Fibroblast of upper back skin (primary cell): Measurements from ENCODE around the gene CDC20.
A peak's percentile ranks its signal among the peaks of the same experiment; 100 is the strongest.

Experiments
- DNase-seq: peaks from one replicate; pipeline ENCODE4 v3.0.0-alpha.2; 2013

Gene CDC20

DNA sequence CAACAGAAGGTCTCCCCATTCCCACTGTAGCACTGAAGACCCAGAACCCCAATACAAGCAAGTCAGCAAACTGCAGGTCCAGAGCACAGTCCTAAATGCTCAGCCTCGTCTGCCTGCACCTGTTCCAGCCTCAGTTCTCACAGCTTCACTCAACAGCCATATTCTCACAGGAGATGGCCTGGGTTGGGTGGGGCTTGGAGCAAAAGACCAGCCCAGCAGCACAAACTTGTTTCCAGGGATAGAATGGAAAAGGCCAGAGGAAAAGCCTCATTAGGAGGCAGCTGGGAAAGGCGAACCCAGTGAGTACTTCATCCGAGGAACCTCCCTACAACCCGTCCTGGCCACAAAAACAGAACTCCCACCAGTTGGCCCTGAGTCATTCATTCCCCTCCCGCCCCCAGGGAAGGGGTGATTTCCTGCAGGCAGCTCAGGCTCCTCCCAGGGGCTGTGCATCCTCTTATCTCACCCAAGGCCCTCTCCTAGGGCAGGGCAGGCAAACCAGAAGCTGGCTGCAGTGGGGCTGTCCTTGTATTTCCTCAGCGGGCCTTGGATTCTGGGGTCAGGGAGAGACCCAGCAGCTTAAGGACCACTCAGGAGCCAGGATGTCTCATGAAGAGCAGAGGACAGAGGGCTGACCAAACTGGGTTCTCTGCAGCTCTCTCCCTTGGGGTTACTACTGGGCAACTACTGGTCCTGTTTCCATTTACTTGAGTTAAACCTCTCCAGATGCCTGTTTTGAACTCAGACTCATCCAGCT is 28.6 kb upstream of the CDC20 start:
- peak; percentile 77 for DNase-seq

DNA sequence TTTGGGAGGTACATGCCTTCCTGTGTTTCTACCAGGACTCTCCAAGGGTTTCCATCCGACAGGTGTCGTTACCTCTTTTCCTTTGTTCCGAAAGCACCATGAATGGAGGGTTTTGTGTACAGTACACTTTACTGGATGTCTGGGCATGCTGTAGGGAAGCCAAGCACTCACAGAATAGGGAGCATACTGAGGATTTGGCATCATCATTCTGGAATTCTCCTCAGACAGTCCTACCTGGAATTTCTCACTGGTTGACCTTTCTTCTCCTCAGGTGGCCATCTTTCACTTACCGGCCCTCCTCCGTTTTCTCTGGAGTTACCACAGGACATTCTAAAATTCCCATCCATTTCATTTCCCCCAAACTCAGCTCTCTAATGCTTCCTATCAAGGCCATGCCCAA is 27.1 kb upstream of the CDC20 start:
- DNase-seq: no peak

DNA sequence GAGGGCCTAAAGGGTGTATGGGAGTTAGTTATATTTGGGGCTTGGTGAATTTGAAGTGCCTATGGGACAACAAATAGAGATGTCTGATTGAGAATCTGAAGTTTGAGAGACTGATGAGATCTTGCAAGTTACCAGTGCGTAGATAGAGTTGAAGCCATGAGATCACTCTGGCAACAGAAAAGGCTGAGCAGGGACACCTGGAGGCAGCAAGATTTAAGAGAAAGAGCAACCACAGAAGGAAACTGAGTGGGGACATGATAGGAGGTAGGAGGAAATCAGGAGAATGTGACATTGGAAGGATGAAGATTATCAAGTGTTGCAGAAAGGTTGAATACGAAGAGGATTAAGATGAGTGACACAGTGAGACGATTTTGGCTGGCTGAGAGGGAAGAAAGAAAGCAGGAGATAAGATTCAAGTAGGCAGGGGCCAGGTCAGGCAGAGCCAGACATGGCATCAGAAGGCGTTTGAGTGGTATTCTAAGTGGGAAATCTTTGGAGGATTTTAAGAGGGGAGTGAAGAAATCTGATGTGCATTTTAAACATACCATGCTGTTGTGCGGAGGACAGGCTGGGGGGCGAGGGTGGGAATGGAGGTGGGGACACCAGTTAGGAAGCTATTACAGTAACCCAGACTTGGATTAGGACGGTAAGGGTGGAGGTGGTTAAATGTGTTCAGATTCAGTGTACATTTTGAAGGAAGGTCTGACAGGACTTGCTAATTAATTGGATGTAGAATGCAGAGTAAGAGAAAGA is 24.2 kb upstream of the CDC20 start:
- no peak for DNase-seq

DNA sequence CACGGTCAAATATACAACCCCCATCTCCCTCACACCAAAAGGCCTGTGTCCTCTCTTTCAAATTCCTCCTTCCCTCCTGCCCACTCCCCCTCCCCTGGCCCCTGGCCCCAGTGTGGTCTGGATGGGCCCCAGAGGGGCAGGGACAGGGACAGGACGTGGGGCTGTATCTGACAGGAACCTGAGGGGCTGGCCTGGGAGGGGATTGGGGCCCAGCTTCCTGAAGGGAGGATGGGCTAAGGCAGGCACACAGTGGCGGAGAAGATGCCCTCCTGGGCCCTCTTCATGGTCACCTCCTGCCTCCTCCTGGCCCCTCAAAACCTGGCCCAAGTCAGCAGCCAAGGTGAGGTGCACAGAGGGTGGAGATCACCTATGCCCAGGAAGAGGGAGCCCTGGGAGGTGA is 21.2 kb upstream of the CDC20 start, which contains the start of gene MPL:
MPL (plus strand) TSS at position 231 of the 400 bp plus-strand sequence; CDS start at position 262, 31 bp downstream.
- DNase-seq: no peak

DNA sequence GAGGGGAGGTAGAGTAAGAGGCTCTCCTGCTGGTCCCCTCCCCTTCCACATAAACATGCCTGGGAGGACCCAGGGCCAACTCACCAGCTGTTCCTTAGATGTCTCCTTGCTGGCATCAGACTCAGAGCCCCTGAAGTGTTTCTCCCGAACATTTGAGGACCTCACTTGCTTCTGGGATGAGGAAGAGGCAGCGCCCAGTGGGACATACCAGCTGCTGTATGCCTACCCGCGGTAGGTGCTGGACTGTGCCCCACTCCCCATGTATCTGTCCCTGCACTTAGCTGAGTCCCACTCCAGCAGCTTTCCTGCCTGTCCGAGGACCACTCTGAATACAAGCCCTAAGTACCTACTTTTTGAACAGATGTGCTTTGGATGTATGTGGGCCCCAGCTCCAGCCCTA is 20.8 kb upstream of the CDC20 start:
- no peak for DNase-seq

DNA sequence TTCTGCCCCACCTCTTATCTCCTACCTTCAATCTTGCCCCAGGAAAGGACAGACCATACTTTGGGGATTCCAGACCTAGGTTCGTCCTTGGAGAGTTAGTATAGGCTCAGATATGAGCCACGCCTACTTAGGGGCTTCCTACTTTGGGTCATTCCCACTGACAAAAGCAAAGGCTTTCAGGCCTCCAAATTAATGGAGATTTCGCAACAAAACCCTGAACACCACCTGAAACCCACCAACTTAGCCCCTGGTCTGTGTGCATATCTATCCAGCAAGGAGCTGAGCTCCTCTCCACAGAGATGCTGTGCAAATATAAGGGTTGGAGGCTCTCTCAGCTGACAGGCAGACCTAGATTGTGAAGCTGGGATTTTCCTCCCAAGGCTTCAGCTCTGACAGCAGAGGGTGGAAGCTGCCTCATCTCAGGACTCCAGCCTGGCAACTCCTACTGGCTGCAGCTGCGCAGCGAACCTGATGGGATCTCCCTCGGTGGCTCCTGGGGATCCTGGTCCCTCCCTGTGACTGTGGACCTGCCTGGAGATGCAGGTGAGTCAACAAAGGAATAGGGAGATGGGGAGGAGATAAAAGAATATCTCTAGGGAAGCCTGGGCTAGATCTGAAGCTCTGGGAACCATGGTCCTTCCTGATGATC is 19.1 kb upstream of the CDC20 start:
- DNase-seq: no peak

DNA sequence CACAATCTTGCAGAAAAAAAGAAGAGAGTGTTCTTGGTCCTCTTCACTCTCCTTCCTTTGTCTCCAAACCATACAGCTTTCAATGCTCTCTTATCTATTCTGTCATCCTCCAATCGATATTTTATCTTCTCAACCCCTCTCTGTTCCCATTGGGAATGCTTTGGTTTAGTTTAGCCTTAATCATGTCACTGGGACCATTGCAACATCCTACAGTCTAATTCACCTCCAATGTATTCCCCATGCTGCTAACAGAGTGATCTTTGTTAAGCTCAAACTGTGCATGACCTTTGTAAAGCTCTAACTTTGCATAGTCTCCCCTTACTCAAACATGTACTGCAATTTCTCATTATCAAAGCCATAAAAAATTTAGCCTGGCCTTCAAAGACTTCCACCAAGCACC is 18.2 kb upstream of the CDC20 start:
- no peak for DNase-seq

DNA sequence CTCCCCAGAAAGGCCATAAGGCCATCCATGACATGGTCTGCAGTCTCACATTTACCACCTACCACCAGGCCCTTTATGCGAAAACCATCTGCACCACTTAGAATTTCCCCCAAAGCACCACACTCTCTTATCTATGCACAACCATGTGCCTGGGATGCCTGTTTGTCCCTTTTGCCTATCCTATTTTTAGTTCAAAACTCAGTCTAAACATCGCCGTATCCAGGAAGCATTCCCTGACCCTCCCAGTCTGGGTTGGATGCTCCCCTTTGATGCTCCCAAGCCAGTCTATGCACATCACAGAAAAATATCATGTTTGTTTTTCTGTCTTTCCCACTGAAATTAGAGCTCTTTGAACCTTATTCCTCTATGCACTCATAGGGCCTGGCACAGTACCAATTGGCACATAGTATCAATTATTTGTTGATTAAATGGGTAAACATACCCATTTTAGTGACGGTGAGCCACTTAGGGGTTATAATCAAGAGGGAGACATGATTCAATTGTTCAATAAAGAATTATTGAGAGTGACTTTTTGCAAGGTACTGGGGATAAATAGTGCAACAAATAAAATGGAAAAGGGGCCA is 14.4 kb upstream of the CDC20 start:
- DNase-seq: no peak

DNA sequence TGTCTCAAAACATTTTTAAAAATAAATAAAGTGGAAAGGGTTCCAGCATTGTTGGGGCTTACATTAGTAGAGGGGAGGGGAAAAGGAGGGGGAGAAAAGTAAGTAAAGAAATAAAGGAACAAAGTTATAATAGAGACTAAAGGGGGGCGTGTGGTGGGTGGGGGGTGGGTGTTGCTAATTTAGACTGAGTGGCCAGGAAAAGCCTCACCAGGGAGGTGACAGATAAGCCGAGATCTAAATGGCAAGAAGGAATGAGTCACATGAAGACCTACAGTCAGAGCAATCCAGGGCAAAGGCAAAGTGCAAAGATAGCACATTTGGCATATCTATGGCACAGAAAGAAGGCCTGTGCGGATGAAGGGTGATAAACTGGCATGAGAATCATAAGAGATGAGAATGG is 13.7 kb upstream of the CDC20 start:
- no peak for DNase-seq

DNA sequence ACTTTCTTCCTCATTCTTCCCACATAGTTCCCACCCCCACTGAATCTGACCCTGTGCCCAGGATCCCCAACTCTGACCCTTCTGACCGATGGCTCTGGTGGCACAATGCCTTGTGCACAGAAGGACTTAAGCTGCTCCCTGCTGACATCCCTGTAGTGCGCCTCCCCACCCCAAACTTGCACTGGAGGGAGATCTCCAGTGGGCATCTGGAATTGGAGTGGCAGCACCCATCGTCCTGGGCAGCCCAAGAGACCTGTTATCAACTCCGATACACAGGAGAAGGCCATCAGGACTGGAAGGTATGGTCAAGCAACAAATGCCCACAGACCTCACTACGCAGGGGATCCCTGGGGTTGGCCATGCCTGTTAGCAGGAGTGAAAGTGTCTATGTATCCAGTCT is 12.1 kb upstream of the CDC20 start:
- no peak for DNase-seq

DNA sequence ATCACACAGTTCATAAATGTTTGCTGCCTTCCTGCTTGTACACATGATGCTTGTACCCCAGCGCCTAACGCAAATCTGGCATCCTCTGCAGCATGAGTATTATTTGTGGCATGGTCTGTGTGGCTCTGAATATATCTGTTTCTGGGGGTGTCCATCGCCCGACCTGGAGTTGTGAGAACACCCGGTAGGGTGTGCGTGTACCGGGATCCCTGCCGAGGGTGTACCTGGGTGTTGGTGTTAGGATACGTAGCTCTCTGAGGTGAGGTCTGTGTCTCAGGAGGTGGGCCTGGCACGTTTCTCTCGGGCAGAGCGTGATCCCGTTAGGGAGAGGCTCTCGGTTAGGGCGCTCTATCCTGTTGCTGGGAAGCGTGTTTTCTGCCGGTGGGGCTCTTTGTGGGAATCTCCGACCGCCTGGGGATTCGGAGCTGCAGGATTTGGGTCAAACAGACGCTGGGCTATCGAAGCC is 10.4 kb upstream of the CDC20 start:
- DNase-seq: no peak

DNA sequence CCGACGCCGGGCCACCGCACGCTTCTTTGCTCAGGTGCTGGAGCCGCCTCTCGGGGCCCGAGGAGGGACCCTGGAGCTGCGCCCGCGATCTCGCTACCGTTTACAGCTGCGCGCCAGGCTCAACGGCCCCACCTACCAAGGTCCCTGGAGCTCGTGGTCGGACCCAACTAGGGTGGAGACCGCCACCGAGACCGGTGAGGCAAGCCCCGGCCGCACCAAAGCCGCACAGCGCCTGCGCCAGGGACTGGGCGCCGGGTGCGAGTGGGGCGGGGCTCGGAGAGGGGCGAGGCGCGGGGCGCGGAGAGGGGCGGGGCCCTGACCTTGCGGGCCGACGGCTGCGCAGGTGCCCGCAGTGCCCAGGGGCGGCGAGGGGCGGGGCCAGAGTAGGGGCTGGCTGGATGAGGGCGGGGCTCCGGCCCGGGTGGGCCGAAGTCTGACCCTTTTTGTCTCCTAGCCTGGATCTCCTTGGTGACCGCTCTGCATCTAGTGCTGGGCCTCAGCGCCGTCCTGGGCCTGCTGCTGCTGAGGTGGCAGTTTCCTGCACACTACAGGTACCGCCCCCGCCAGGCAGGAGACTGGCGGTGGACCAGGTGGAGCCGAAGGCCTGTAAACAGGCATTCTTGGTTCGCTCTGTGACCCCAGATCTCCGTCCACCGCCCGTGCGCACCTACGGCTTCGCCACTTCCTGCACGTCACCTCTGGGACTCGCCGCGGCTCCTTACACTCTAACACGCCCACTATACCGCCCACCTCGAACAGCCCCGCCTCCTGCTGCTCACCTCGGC is 9.8 kb upstream of the CDC20 start:
- DNase-seq: peak; percentile 30

DNA sequence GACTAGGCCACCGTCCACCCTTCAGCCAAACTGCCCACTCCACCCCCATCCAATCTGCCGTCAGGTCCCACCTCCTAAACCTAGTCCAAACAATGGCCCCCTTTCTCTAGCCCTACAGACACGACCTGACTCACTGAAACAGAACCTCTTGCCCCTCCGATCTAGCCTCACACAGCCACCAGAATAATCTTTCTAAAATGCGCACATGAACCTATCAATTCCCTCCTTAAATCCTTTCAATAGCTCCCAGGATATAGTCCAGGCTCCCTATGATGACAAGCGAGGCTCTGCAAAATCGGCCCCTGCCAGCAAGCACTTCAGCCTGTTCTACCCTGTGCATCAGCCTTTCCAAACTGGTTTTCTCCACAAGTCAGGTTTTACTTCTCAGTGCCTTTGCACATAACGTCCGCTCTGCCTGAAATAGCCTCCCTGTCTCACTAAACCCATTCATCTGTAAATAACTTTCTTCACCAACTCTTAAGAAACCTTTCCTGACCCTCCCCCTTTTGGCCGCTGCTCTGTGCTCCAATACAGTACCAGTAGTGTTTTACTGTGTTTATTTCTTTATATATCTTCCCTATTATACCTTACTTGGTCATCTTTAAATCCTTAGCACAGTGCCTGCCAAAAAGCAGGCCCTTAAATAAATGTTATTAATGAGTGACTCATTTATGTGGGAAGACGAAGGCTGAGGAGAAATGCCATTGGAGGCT is 9.0 kb upstream of the CDC20 start:
- DNase-seq: peak; percentile 76

DNA sequence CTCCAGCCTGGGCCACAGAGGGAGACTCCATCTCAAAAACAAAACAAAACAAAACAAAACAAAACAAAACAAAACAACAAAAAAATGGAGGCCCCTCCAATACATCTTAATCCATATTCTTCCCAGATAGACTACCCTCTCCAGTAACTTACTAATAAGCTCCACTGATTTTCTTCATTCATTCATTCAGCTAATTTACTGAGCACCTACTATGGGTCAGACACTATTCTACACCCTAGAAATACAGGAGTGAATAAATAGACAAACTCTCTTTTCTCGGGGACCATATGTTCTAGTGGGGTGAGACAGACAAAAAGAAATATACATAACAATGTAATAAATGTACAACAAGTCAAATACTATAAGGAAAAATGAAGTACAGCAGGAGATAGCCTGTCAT is 7.8 kb upstream of the CDC20 start:
- DNase-seq: no peak

DNA sequence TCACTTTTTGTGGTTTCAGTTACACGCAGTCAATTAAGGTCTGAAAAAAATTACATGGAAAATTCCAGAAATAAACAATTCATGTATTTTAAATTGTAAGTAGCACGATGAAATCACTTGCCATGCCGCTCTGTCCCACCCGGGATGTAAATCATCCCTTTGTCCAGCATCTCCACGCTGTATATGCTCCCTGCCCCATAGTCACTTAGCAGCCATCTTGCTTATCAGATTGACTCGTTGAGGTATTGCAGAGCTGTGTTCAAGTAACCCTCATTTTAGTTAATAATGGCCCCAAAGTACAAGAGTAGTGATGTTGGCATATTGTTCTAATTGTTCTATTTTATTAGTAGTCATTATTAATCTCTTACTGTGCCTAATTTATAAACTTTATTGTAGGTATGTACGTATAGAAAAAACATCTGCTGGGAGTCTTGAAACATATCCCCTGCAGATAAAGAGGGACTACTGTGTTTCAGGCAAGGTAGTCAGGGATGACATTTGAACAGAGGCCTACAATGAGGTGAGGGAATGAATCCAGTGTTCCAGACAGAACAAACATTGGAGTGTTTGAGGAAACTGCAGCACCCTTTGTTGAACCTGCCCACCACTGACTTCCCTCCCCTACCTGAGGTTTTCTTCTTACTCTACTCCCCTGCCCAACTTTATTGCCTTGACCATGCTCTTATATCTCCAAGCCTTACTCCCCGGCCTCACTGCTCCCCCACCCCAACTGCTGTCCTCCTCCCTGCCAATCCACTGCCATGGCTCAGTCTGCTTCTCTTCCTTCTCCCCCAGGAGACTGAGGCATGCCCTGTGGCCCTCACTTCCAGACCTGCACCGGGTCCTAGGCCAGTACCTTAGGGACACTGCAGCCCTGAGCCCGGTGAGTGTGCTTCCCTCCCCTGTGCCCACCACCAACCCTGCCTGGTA is 7.1 kb upstream of the CDC20 start:
- DNase-seq: no peak

DNA sequence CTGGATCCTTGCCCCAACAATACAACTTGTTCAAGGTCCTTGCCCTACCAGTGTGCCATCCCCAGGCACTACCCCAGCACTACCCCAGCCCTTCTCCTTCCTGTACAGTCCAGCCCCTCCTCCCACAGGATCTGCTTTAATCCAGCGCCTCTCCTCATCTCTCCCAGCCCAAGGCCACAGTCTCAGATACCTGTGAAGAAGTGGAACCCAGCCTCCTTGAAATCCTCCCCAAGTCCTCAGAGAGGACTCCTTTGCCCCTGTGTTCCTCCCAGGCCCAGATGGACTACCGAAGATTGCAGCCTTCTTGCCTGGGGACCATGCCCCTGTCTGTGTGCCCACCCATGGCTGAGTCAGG is 6.5 kb upstream of the CDC20 start:
- DNase-seq: no peak

DNA sequence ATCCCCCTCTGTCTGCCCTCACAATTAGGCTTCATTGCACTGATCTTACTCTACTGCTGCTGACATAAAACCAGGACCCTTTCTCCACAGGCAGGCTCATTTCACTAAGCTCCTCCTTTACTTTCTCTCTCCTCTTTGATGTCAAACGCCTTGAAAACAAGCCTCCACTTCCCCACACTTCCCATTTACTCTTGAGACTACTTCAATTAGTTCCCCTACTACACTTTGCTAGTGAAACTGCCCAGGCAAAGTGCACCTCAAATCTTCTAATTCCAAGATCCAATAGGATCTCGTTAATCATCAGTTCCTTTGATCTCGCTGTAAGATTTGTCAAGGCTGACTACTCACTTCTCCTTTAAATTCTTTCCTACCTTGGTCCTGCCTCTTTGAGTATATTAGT is 5.9 kb upstream of the CDC20 start:
- DNase-seq: no peak

DNA sequence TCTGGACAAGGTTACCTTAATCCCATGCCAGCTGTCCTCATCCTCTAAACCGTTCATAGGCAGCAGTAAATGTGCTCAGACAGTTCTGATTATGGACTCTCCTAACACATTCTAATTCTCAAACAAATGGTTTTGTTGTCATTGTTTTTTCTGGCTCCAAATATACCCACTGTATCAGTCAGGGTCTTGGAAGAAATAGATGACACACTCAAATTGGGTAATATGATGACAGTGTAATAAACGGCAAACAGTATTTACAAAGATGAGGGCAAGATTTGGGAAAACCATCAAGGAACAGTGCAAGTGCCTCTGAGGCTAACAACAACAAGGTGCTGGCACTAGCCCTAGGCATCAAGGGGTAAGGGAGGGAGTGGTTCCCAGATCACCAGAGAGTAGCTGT is 4.3 kb upstream of the CDC20 start:
- no peak for DNase-seq

DNA sequence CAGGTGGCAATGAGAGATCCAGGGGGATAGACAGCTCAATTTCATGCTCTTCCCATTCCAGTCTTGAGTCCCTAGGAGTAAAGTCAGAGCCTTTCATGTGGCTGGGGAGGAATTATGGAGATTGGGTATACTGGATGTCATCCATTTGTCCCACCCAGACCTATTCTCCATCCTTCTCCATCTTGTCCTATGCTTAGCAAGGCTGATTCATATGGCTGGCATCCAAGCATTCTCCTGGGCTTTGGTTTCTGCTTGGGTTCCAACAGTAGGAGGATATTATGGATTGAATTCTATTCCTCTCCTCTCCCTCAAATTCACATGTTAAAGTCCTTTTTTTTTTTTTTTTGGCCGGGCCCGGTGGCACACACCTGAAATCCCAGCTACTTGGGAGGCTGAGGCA is 3.8 kb upstream of the CDC20 start:
- no peak for DNase-seq

DNA sequence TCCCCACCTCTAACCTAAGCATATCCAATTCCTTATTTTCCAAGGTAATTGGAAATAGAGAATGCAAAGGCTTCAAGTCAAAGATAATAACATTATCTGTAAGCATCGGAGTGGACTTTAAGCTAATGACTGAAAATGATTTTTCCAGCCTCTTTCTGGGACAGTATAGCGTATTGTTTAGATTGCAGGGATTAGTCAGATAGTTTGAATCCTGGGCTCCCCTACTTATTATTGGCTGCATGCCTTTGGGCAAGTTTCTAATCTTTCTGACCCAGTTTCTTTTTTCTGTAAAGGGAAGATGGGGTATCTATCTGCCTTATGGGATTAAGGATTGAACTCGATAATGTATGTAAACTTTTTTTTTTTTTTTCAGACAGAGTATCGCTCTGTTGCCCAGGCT is 1.5 kb upstream of the CDC20 start:
- DNase-seq: no peak
